GM21423 (cell line): ENCODE measurements around the gene CEMIP.

Source experiments
- ATAC-seq: cut with Tn5 transposase; IDR thresholded peaks from one replicate; pipeline ENCODE4 v1.9.1; 2021; ENCODE audit warnings: mild to moderate bottlenecking, moderate library complexity; ENCODE audit not compliant: unreplicated experiment

The CEMIP gene

DNA sequence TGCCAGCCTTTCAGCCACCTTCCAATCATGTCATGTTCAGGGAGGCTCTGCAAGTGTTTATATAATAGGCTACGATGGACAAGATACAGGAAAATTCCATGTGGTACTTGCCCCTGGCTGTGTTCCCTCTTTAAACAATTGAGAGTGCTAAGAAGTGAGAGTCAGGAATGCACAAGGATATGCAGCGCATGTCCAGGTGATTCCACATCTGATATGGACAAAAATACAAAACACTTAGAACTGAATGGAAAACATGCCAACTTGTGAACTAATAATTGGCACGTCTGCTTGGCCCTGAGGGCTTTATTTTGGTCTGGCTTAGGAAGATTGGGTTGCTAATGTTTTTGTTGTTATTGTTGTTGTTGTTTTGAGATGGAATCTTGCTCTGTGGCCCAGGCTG is 100.9 kb downstream of the CEMIP start:
- ATAC-seq = no peak

GRCh38 chr15:80883641-80884040 is 104.5 kb downstream of the CEMIP start:
- ATAC-seq = no peak

- no peak for ATAC-seq
These were observed 105.9 kb downstream of the CEMIP start for GRCh38 chr15:80885016-80885579.

GRCh38 chr15:80887148-80887547 is 108.0 kb downstream of the CEMIP start:
- no peak for ATAC-seq

DNA sequence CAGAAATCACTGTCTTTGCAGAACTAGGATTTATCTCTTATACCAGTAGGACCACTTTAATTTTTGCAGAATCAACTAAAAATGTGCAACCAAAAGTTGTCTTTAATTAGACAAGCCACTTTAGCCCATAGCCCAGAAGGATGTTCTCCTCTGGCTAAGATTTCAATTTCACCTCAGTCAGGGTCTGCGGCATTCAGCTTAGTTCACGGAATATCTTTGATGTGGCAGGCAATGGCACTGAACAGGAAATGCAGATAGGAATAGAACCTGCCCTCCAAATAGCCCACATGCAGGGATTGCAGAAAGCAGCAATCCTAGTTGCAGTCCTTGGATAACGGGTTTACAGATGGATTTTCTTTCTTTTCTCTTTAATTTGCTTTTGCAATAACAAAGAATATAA is 109.7 kb downstream of the CEMIP start:
- ATAC-seq = no peak

- no peak for ATAC-seq
These were observed 111.3 kb downstream of the CEMIP start for GRCh38 chr15:80890341-80891005.

GRCh38 chr15:80891006-80891405 is 111.8 kb downstream of the CEMIP start:
- no peak for ATAC-seq

GRCh38 chr15:80892414-80892813 is 113.2 kb downstream of the CEMIP start:
- no peak for ATAC-seq

DNA sequence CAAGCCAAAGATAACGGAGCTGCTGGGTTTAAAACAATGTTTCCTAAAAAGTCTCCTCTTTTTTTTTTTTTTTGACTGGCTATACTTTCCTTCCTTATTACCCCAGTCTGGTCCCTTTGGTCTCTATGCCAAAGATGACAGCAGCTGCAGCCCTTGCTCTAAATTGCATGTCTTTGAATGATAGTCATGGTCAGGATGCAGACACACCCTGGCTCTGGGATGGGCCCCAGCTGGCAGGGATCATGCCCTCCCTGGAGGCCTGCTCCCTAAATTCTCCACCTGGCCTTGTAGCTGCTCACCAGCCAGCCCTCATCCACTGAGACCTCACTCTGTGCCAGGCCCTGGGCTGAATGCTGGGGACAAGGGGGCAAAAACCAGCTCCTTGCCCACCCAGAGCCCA is 114.6 kb downstream of the CEMIP start:
- ATAC-seq = no peak

DNA sequence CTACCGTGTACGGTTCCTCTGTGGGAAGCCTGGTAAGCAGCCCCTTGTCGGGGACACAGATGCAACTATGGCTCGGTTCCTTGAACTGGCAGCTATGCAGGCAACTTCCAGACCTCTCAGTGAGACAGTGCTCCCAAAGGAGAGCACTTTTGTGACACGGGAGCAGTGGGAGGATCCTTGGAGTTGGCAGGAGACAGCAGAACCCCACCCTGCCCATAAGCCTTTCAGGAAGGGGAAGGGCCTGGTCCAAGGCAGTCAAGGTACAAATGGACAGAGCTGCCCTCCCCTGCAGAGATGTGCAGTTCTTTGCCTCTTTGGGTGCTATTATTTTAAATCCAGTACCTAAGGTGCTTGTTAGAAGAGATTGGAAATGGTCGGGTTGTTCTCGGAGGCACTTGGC is 115.9 kb downstream of the CEMIP start:
- no peak for ATAC-seq

DNA sequence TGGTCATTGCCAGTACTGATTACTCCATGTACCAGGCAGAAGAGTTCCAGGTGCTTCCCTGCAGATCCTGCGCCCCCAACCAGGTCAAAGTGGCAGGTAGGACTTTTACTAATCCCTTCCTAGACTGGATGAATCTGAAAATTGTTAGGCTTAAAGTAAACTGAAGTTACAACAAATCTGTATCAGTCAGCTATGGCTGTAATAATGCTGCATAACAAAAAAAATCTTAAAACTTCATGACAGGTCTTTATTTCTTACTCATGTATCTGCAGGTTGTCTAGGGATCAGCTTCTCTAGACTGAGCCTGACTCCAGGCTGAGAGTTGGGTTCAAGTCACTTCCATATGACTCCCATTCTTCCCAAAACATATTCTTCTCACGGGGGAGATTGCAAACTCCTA is 116.8 kb downstream of the CEMIP start:
- no peak for ATAC-seq

DNA sequence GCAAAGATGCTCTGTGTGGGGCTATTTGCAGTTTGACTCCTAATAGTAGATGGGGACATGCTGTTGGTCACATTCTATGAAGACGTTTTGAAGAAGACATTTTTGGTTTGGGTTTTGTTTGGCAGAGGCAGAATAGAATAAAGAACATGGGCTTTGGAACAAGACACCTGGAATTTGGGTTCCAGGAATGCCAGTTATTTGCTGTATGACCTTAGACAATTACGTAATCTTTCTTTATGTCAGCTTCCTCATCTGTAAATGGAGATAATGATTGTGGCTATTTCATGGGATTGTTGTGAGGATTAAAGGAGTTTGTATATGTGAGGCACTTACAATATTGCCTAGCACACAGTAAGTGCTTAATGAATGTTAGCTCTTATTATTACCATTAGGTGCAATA is 118.9 kb downstream of the CEMIP start:
- no peak for ATAC-seq

- ATAC-seq = no peak
These were observed 123.2 kb downstream of the CEMIP start for GRCh38 chr15:80902298-80902801.

GRCh38 chr15:80904998-80905397 is 125.8 kb downstream of the CEMIP start:
- ATAC-seq = no peak

DNA sequence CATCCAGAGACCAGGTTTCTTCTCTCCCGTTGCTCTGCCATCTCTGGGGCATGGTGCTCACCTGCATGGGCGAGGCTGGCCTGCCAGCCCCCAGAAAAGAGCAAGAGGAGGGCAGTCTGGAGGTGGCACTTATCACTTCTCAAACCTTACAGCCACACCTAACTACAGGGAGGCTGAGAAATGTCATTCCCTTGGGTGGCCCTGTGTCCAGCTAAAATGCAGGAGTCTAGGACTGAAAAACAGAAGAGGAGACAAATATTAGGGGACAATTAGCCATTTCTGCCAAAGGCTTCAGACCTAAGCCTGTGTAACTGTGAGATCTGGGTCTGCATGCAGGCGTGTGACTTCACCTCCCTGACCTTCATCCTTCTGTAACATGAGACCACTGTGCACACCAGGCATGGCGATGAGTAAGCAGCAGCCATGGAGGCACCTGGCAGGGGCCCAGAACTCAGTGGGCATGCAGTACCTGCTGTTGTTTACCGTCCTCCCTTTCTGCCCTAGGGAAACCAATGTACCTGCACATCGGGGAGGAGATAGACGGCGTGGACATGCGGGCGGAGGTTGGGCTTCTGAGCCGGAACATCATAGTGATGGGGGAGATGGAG is 127.1 kb downstream of the CEMIP start:
- no peak for ATAC-seq

GRCh38 chr15:80911821-80912220 is 132.7 kb downstream of the CEMIP start:
- no peak for ATAC-seq

GRCh38 chr15:80912673-80913072 is 133.5 kb downstream of the CEMIP start:
- ATAC-seq = no peak

- no peak for ATAC-seq
These were observed 134.4 kb downstream of the CEMIP start for GRCh38 chr15:80913541-80913940.

DNA sequence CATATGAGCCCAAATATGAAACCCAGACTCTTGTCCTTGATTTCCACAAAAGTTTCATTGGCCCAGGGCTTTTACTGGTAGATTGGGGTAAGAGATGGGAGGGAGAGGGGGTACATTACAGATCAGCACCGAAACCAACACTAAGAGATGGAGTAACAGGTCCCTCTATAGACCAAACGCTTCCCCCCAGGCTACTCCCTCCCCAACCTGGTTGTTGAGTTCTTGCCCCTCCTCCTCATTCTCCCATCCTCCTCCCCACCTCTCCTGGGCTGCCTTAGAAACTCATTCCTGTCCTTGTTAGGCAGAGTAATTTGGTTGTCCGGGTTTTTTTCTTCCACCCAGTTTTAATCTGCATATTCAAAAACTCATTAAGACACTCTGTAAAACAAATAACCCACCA is 136.3 kb downstream of the CEMIP start:
- no peak for ATAC-seq

DNA sequence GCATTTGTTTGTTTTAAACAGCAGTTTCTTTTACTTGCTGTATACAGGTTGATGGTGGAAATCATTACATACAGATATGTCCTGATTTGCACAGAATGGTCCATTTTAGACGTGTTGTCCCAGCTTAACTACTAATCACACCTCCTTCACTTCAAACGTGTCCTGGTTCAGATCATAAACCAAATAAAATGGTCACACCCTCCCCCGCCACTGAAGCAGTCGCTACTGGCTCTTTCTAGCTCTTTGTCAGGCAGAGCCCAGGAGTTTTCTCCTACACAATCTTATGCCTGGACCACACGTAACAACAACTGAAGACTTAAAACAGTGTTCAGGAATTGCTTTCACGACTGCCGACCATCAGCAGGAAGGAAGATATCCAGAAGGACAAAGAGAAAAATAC is 136.9 kb downstream of the CEMIP start:
- ATAC-seq = no peak

DNA sequence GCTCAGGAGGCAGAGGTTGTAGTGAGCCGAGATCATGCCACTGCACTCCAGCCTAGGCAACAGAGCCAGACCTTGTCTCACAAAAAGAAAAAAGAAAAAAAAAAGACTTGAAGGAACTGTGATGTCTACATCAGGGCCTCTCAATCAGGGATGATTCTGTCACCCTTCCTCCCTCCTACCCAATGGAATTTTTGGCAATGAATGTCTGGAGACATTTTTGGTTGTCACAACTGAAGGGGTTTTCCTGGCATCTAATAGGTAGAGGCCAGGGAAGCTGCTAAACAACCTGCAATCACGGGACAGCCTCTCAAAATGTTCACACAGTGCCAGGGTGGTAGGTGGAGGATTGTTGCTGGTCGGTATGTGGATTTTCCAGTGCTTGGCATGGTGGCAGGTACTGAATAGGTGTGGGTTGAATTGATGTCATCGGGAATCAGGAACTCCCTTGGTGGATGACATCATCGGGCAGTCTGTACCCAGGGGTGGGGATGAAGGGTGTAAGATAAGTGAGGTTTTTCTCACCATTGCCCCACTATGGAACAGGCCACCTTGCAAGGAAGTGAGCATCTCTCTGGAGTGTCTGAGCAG is 139.1 kb downstream of the CEMIP start:
- ATAC-seq = no peak

GRCh38 chr15:80920271-80920699 is 141.1 kb downstream of the CEMIP start:
- no peak for ATAC-seq
